ACHN (cell line): ENCODE data around the gene THTPA.
"Not testable (repeated sequence)": the region's sequence is repeated elsewhere in the genome, so short reads cannot be mapped to it uniquely, and the experiment has no call there.

Experiments used
- DNase-seq: peaks from one replicate; pipeline ENCODE4 v3.0.0-alpha.2; 2015
- in situ Hi-C: cut with HindIII; loops from 2 replicates; pipeline ENCODE4 v1.10.0; 2017; ENCODE audit warnings: low sequenced_read_pairs, low pct_ligation_motif_present, low pct_unique_long_range_greater_than_20kb

Gene THTPA

GRCh38 chr14:23600806-23601205 lies 44.7 kb downstream of the THTPA start:
- no peak for DNase-seq
- in situ Hi-C loops = no loop called here

GRCh38 chr14:23601424-23601823 lies 45.4 kb downstream of the THTPA start:
- in situ Hi-C loops = no loop called here
- DNase-seq = no peak

GRCh38 chr14:23601845-23602180 lies 45.7 kb downstream of the THTPA start:
- DNase-seq = no peak

GRCh38 chr14:23602181-23603095 lies 46.4 kb downstream of the THTPA start:
- no peak for DNase-seq
- in situ Hi-C loops = no loop called here

More at GRCh38 chr14:23601845-23602180, 45.7 kb downstream of the THTPA start:
- in situ Hi-C loops = no loop called here

- in situ Hi-C loops = no loop called here
- no peak for DNase-seq
Measured at GRCh38 chr14:23603103-23603502, 47.0 kb downstream of the THTPA start.

DNA sequence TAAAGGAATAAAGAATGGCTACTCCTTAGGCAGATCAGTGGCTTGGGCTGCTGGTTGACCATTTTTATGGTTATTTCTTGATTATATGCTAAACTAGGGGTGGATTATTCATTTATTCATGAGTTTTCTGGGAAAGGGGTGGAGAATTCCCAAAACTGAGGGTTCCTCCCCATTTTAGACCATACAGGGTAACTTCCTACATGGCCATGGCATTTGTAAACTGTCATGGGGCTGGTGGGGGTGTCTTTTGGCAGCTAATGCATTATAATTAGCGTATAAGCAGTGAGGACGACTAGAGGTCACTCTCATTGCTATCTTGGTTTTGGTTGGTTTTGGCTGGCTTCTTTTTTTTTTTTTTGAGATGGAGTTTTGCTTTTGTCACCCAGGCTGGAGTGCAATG lies 48.1 kb downstream of the THTPA start:
- in situ Hi-C loops = no loop called here
- no peak for DNase-seq

- in situ Hi-C loops = no loop called here
Measured at GRCh38 chr14:23604675-23605170, 48.7 kb downstream of the THTPA start.

GRCh38 chr14:23605931-23606585 lies 50.0 kb downstream of the THTPA start:
- DNase-seq = no peak
- in situ Hi-C loops = no loop called here

More at GRCh38 chr14:23604675-23605170, 48.7 kb downstream of the THTPA start:
- DNase-seq = no peak

DNA sequence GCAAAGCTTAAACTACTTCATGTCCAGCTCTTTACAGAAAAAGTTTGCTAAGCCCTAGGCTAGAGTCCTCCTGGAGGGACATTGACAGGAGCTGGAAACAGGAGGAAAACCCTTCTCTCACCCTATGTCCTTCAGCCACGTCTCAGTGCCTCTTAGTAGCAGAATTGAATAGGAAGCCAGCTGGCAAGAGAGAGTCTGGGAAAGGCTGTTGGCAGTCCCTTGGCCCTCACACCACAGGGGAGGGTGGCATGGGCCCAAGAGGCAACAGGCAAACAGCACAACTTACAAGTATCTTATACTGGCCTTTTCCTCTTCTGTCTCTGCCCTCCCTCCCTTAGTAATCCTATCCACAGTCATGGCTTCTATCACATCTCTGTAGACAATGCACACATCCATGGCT lies 52.4 kb downstream of the THTPA start:
- in situ Hi-C loops = no loop called here
- no peak for DNase-seq

GRCh38 chr14:23609001-23609400 lies 52.9 kb downstream of the THTPA start:
- in situ Hi-C loops = no loop called here
- DNase-seq = no peak

GRCh38 chr14:23609411-23610089 lies 53.5 kb downstream of the THTPA start:
- in situ Hi-C loops, DNase-seq: not testable (repeated sequence)
